NCI-H345 treated with DMSO at 0.1 percent for 48 hours (cell line): ENCODE measurements around the gene GNG13.
A peak's percentile ranks its signal among the peaks of the same experiment; 100 is the strongest.
"Not testable (repeated sequence)": the region's sequence is repeated elsewhere in the genome, so short reads cannot be mapped to it uniquely, and the experiment has no call there.

Source experiments
- DNase-seq: peaks from one replicate; lab custom pipeline; 2025; ENCODE audit not compliant: unreplicated experiment; lab: John Stamatoyannopoulos, UW

The GNG13 gene

GRCh38 chr16:832652-833336 is 32.3 kb upstream of the GNG13 start:
- no peak for DNase-seq

- no peak for DNase-seq
These were observed 31.3 kb upstream of the GNG13 start for GRCh38 chr16:831571-832413.

DNA sequence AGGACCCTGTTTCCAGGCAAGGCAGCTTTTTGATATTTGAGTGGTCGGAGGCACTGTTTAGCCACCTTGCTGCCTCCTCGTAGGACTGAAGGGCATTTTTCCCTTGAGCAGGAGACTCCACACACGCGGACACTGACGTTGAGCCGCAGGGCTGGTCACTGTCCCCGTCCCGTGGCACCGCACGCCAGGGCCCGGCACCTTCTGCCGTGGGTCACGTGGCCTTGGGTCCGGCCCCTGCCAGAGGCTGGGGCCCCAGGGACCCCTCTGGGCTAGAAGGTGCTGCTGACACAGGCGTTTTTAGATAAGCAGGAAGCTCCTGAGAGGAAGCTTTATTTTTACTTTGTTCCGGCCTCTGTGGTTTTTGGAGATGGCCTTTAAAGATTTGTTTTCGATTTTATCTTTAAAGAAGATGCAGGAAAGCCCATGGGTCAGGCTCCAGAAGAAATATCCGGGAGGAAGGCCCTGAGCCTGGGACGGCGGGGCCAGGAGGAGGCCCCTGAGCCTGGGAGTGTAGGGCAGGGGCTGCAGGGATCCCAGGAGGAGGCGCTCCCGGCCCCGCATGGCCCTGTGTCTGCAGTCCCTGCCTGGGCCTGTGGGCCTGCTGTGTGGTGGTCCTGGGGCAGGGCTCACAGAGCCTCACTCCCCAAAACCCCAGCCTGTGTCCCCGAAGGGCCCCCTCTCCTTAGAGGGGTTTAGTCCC is 30.5 kb upstream of the GNG13 start:
- DNase-seq: no peak

DNA sequence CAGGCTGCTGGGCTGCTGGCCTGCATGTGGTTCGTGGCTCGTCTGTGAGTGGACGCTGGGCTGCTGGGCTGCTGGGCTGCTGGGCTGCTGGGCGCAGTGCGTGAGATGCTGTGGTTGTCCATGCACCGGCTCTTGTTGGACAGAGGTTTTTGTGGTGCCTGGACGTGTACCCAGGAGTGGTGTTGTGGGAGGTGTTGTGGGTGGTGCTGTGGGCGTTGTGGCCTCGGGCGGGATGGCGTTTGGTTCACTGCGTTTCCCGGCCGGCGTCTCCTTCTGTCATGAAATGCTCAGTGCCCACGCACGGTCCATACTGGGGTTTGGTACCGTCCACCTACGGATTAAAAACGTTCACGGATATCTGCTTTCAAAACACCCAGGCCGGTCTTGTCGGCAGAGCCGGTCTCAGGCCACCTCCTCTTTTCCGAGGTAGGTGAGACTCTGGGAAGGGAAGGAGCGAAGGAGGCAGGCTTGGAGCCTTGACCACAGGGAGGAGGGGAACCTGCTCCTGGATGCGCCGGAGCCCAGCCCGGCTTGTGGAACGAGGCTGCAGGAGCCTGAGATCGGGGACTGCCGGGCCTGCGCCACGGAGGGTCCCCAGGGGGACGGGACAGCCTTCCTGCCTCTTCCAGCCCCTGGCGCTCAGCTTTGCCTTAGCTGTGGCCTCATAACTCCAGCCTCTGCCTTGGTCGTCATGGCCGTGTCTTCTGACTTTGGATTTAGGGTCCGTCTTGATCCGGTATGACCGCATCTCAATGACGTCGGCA is 29.8 kb upstream of the GNG13 start:
- DNase-seq: no peak

DNA sequence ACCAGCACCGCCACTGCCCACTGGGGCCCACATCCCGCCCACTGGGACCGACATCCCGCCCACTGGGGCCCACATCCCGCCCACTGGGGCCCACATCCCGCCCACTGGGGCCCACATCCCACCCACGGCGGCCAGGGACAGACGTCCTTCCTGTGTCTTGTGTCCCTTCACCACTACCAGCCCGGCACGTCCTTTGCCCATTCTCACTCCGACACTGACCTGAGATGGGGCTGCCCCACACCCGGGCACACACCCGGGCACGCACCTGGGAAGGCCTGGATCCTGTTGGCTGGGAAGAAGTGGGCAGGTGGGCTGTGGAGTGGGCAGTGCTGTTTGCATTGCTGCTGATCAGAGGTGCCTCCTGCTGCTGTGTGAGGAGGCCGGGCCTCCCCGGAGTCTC is 28.4 kb upstream of the GNG13 start:
- DNase-seq: no peak

- DNase-seq: no peak
These were observed 27.0 kb upstream of the GNG13 start for GRCh38 chr16:827513-827912.

DNA sequence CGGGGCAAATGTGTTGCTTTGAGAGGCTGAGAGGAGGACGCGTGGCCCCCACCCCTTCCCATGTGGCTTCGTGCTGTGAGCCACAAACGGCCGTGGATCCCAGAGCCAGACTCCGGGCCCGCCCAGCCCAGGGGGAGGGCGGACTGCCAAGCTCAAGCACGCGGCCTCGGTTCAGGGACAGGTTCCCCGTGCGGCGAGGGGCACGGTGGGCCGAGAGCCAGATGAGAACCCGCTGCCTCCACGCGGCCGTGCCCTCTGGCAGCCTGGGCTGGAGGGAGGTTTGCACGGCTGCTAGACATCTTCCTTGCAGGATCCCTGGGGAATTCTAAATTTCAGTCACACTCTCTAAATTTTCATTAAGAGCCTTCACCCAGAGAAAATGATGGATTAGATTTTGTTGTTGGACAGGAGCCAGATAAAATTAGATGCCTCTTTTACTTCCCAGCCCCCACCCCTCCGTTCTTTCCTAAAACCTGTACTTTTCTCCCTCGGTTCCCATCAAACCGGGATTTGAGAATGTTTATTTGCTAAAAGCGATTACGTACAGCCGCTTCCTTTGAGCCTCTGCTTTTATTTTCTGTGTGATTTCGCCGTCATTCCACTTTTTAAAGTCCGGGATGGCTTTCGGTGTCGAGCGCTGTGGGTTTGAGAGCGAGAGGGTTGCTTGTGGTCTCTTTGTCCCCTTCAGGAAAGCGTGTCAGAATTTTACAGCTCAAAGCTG is 25.0 kb upstream of the GNG13 start:
- DNase-seq: peak; percentile 23

- no peak for DNase-seq
These were observed 24.1 kb upstream of the GNG13 start for GRCh38 chr16:824601-825000.

DNA sequence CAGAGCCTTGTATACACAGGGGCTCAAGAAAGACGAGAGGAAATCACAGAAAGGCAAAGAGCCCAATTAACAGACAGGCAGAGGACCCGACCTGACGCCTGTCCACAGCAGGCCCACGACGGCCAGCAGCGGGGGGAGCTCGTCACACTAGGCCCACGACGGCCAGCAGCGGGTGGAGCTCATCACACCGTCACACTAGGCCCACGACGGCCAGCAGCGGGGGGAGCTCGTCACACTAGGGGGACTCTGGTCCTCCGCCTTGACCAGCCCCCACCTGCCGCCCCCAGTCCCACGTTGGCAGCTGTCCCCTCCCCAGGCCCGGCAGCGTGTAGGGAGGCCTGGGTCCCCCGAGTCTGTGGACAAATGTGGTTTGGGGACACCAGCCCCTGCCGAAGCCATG is 23.7 kb upstream of the GNG13 start:
- no peak for DNase-seq

DNA sequence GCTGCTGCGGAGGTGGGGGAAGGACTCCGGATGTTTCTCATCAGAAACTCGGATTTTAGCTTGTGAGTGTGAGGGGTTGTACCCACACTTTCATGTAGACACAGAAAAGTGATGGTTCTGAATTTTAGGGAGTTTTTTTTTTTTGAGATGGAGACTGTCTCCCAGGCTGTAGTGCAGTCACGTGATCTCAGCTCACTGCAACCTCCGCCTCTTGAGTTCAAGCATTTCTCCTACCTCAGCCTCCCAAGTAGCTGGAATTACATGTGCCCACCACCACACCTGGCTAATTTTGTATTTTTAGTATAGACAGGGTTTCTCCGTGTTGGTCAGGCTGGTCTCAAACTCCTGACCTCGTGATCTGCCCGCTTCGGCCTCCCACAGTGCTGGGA is 22.4 kb upstream of the GNG13 start:
- no peak for DNase-seq

DNA sequence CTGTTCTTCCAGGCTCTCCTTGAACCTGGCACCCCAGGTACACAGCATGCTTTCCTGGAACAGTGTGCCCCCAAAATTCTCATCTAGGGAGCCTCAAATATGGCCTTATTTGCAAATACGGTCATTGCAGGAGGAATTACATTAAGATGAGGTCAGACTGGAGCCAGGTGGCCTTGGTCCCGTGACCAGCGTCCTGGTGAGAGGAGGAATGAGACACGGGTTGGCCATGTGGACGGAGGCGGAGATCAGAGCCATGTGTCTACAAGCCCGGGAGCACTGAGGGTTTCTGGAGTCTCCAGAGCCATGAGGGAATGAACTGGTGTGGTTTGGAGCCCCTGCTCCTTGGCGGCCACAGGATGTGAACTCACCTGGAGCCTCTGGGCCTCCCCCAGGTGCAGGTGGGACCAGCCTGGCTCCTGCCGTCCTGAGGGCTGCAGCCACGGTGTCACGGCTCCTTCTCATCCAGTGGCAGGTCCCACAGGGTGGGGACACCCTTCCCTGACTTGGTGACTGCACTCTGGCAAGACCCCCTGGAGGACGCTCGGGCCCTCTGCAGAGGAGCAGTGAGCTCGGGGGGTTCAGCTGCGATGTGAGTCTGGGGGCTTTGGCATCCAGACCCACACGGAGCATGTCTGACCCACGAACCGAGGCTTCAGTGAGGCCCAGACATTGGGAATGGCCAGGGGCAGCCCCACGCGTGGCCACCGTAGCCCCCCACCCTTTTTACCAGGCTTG is 21.8 kb upstream of the GNG13 start:
- DNase-seq: no peak

DNA sequence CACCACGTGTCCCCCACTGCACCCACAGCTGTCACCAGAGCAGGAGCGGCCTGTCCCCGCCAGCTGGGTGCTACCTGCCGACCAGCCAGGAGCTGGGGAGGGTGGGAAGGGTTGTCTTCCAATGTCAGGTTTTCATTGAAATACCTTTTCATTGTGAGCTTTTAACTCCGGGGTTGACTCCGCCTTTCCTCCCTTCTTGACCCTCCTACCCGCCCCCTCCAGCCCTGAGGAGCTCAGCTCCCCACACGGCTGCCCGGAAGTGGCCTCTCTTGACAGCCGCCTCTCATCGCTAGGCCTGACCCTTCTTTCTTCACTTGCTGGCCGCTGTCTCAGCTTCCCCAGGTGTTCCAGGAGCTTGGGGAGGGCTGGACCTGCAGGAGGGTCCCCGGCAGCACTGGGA is 21.2 kb upstream of the GNG13 start:
- no peak for DNase-seq

GRCh38 chr16:820748-821147 is 20.2 kb upstream of the GNG13 start:
- peak; percentile 14 for DNase-seq

GRCh38 chr16:820044-820408 is 19.5 kb upstream of the GNG13 start:
- DNase-seq: not testable (repeated sequence)

GRCh38 chr16:819336-820043 is 19.0 kb upstream of the GNG13 start:
- no peak for DNase-seq

DNA sequence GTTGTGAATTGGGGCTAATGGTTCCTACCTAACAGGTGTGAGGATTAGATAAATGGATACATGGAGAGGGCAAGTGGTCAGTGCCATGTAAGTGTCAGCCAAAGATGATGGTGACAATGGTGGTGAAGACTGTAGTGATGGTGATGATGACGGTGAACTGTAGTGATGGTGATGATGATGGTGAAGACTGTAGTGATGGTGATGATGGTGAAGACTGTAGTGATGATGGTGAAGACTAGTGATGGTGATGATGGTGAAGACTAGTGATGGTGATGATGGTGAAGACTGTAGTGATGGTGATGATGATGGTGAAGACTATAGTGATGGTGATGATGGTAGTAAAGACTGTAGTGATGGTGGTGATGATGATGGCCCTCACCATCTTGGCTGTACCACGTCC is 18.1 kb upstream of the GNG13 start:
- no peak for DNase-seq

DNA sequence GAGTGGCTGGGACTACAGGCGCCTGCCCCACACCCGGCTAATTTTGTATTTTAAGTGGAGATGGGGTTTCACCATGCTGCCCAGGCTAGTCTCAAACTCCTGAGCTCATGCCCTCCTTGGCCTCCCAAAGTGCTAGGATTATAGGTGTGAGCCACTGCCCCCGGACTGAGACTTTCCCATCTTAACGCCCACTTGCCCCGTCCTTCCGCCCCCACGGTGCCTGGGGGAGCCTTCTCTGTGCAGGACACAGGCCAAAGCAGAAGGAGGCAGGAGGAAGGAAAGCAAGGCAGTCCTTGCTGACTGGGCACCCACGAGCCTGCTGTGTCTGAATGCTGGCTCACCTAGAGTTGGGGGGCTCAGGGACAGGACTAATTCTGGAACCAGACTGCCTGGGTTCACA is 17.6 kb upstream of the GNG13 start:
- no peak for DNase-seq

DNA sequence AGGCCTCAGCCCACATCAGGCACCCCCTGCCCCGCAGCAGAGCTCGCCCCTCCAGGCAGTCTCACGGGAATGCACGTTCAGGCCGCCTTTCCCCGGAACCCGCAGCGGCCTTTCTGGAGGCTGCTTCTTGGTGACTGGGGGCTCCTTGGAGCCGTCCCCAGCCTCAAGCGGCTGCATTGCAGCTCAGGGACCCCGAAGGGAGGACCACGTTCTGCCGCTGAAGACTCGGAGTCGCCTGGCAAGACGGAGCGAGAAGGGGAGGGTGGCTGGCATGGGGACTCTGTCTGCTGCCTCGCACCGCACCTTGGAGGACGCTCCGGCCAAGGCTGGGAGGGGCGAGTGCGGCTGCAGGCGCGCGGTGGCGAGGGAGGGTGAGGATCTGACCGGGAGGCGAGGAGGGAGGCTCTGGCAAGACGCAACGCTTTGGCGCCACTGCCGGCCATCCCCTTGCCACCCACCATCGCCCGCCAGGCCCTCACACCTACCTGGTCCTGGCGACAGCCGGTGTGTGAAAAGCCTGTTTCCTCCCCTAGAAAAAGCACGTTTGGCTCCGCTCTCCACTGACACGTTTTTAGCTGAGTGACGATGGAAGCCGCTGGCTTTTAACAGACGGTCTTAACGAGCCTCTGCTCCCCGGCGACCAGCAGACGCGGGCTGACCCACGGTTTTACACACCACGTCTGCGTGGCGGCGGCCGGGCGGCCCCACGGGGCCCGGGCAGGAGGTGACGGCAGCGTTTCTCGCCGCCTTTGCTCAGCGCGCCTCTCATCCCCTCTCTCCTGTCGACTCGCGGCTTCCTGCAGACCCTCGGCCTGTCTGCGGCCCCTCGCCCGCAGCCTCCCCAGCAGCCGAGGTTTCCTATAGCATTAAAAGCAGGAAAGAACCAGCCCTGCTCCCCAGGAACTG is 16.7 kb upstream of the GNG13 start:
- no peak for DNase-seq
